Chondrocyte (in vitro differentiated cells): Measurements from ENCODE around the gene SRCIN1. TPM values are rescaled to one million over a fixed set of nuclear protein-coding genes. Genes with fewer than 3 reads are reported as not detected.

Source experiments
- DNase-seq: peaks from one replicate; pipeline ENCODE4 v3.0.0; 2021; ENCODE audit warnings: mixed read lengths, low spot score
- H3K27ac Mint-ChIP-seq: one replicate; pipeline ENCODE4 v1.8.0; 2021; ENCODE audit warnings: mild to moderate bottlenecking, moderate library complexity, mixed read lengths; ENCODE audit not compliant: unreplicated experiment
- H3K27me3 Mint-ChIP-seq: 2 replicates; pipeline ENCODE4 v1.8.0; 2021; ENCODE audit warnings: low read depth, mixed read lengths
- H3K36me3 Mint-ChIP-seq: 2 replicates; pipeline ENCODE4 v1.8.0; 2021; ENCODE audit warnings: low read depth, mixed read lengths
- H3K4me1 Mint-ChIP-seq: 2 replicates; pipeline ENCODE4 v1.8.0; 2021; ENCODE audit warnings: low read depth, mild to moderate bottlenecking, mixed read lengths
- H3K4me3 Mint-ChIP-seq: one replicate; pipeline ENCODE4 v1.8.0; 2021; ENCODE audit warnings: mild to moderate bottlenecking, moderate library complexity, mixed read lengths; ENCODE audit not compliant: unreplicated experiment
- H3K9me3 Mint-ChIP-seq: 2 replicates; pipeline ENCODE4 v1.8.0; 2021; ENCODE audit warnings: low read depth, mixed read lengths
- total RNA-seq: library from RNA; stranded (reverse); gene quantifications from 3 replicates; pipeline ENCODE4 v1.2.1, GENCODE V29; 2021
- TF ChIP-seq, protein P1 (sequence below): fragments of 200-600 bp; sonication (generic); IDR thresholded peaks from 2 replicates; pipeline ENCODE4 v1.5.0; 2021; ENCODE audit warnings: antibody characterized with exemption, mild to moderate bottlenecking, moderate library complexity

SRCIN1 gene
- total RNA-seq, 1 donor from 2014 or later: 0.30 TPM

DNA sequence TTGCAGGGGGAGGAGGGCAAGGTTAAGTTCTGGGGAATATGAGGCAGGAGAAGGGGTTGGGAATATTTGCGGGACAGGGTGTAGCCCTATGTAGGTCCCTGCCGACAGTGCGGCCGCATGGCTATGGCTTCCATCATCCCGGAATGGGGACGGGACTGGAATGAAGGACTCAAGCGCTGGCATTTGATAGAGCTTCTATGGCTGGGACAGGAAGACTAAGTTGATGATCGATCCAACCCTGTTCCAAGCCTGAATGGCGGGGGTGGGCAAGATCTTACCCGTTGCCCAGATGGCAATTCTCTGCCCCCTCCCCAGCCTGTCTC, 47.1 kb downstream of the SRCIN1 start:
- Mint-ChIP-seq H3K27me3 (peaks cover 40% of the 10 kb centered on the region), H3K4me1 (peaks cover 16% of the 10 kb centered on the region), H3K36me3 (no peaks in the 10 kb centered on the region), H3K27ac (no peak overlapping the region), H3K4me3 (peak overlapping the region; percentile 65), H3K9me3 (no peaks in the 10 kb centered on the region)
- no peak for DNase-seq
- TF ChIP-seq, protein P1, sequence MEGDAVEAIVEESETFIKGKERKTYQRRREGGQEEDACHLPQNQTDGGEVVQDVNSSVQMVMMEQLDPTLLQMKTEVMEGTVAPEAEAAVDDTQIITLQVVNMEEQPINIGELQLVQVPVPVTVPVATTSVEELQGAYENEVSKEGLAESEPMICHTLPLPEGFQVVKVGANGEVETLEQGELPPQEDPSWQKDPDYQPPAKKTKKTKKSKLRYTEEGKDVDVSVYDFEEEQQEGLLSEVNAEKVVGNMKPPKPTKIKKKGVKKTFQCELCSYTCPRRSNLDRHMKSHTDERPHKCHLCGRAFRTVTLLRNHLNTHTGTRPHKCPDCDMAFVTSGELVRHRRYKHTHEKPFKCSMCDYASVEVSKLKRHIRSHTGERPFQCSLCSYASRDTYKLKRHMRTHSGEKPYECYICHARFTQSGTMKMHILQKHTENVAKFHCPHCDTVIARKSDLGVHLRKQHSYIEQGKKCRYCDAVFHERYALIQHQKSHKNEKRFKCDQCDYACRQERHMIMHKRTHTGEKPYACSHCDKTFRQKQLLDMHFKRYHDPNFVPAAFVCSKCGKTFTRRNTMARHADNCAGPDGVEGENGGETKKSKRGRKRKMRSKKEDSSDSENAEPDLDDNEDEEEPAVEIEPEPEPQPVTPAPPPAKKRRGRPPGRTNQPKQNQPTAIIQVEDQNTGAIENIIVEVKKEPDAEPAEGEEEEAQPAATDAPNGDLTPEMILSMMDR: no peak

DNA sequence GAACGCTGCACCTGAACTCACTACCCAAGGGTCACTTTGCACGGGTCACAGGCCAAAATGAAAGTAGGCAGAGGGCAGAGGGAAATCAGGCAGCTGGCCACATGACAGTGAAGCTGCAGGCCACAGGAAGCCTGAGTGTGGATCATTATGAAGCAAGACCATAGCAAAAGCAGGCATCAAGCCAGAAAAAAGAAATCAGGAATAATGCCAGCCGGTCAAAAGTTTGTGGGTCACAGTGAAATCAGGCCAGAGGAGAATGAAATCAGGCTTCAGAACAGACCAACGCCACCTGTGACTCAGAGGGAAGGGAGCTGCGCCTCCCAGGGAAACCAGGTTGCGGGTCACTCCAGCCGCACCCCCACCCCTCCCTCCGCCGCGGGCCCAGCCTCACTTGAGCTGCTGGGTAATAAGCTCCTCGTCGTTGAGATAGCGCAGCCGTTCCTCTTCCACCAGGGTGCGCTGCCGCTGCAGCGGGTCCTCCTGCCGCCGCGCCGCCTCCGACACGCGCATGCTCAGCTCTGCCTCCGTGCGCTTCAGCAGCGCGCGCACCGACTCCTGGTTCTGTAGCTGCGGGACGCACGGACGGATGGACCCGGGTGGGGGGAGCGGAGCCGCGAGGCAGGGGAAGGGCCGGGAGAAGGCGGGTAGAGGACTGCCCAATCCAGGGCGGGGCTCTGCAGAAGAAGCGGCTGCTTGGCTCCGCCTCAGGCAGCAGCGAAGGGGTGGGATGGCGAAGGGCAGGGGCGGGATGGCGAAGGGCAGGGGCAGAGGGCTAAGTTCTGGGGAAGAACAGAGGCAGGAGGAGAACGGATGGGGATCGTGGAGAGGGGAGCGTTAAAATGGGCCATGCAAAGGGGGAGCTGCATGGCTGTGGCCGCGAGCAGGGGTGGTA, 47.7 kb downstream of the SRCIN1 start:
- H3K27ac Mint-ChIP-seq: no peak overlapping the region
- peak overlapping the region; percentile 65 for H3K4me3 Mint-ChIP-seq
- DNase-seq: no peak
- TF ChIP-seq, protein P1: peak; percentile 91
- H3K9me3 Mint-ChIP-seq: no peaks in the 10 kb centered on the region
- peaks cover 41% of the 10 kb centered on the region for H3K27me3 Mint-ChIP-seq
- H3K36me3 Mint-ChIP-seq: no peaks in the 10 kb centered on the region
- H3K4me1 Mint-ChIP-seq: peaks cover 16% of the 10 kb centered on the region

DNA sequence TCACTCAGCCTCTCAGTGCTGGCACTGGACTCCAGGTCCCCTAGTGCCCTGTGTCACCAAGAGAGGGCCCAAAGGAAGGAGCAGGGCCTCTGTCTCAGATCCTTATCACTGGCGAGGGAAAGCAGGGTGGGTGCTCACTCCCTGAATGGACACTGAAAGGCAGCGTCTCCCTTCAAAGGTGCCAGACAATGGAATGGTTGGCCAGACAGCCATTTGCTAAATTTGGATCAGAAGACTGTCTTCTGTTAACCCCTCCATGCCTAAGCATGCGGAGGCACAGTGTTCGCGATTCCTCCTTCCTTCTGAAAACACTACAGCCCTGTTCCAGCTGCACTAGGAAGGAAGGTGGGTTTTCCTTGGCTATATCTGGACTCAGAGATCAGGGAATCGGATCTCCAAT, 48.4 kb downstream of the SRCIN1 start:
- Mint-ChIP-seq H3K9me3 (no peaks in the 10 kb centered on the region), H3K4me3 (no peak overlapping the region), H3K27ac (no peak overlapping the region)

DNA sequence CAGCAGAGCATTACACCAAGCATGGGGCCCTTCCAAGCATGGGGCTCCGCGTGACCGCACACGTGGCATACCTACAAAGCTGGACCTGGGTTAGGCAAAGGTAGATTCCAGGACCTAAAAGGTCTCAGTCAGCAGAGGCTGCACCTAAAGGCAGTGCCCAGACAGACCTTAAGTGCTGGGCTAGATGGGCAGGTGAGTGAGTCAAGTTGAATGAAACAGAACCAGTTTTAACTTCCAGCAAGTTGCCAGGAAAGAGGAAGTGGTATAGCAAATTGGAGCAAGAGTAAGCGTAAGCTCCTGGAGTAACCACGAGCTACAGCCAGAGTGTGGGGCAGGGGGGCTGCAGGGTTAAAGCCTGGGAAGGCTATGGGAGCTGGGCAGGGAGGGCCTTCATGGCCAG, 49.5 kb downstream of the SRCIN1 start:
- peaks cover 36% of the 10 kb centered on the region for H3K27me3 Mint-ChIP-seq
- H3K36me3 Mint-ChIP-seq: no peaks in the 10 kb centered on the region
- TF ChIP-seq, protein P1: no peak
- H3K9me3 Mint-ChIP-seq: no peaks in the 10 kb centered on the region
- no peak overlapping the region for H3K27ac Mint-ChIP-seq
- peaks cover 16% of the 10 kb centered on the region for H3K4me1 Mint-ChIP-seq
- H3K4me3 Mint-ChIP-seq: no peak overlapping the region
- DNase-seq: no peak

More for the DNA sequence above, 48.4 kb downstream of the SRCIN1 start:
- H3K36me3 Mint-ChIP-seq: no peaks in the 10 kb centered on the region
- H3K27me3 Mint-ChIP-seq: peaks cover 37% of the 10 kb centered on the region
- peaks cover 16% of the 10 kb centered on the region for H3K4me1 Mint-ChIP-seq
- no peak for DNase-seq
- TF ChIP-seq, protein P1: no peak

DNA sequence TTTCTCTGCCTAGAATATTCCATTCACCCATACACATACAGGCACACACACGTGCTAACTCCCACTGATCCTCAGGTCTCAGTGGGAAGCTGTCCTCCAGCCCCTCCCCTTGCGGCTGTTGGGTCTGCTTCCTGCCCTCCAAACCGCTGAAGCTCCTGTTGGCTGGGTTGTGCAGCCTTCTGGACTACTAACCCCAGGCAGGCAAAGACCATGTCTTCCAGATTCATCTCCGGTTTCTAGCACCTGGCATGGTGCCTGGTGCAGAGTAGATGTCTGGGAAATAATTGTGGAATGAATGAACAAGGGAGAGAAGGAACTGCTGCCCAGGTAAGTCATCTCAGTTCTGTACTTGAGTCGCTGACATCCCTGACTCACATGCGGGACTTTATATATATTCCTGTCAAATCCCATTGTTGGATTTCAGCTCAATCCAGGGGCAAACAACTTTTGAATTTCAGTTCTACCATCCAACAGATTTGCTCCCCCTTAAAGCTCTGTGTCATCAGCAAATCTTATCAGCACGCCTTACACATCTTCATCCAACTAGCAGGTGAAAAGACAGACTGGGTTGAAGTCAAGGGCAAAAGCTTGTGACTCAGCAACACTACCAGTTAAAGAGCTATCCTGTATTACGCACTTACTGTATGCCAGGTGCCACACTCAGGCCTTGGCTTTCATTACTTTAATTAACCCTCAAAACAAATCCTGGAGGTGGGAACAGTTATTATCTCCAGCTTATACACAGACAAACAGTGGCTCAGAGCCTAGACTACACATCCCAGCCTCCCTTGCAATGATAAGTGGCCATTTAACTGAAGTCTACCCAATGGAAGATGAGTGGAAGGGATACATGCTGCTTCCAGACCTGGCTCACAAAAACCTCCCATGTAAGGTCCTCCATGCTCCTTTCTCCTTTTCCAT, 51.1 kb downstream of the SRCIN1 start:
- Mint-ChIP-seq H3K27me3 (peaks cover 33% of the 10 kb centered on the region), H3K4me3 (no peak overlapping the region), H3K9me3 (no peaks in the 10 kb centered on the region), H3K36me3 (no peaks in the 10 kb centered on the region), H3K27ac (no peak overlapping the region), H3K4me1 (peaks cover 14% of the 10 kb centered on the region)
- DNase-seq: no peak
- TF ChIP-seq, protein P1: no peak
